HG03159 (cell line): ENCODE data around the gene FRAS1.
A peak's percentile ranks its signal among the peaks of the same experiment; 100 is the strongest.
"Not testable (repeated sequence)": the region's sequence is repeated elsewhere in the genome, so short reads cannot be mapped to it uniquely, and the experiment has no call there.

ENCODE experiments used
- ATAC-seq: cut with Tn5 transposase; IDR thresholded peaks from one replicate; pipeline ENCODE4 v1.9.1; 2021; ENCODE audit warnings: mild to moderate bottlenecking, moderate library complexity; ENCODE audit not compliant: unreplicated experiment

FRAS1 gene

GRCh38 chr4:78254893-78255292 is 197.8 kb downstream of the FRAS1 start:
- no peak for ATAC-seq

GRCh38 chr4:78265006-78265405 is 207.9 kb downstream of the FRAS1 start:
- ATAC-seq: no peak

- no peak for ATAC-seq
Observed at GRCh38 chr4:78267790-78268189, 210.7 kb downstream of the FRAS1 start.

GRCh38 chr4:78268597-78268996 is 211.5 kb downstream of the FRAS1 start:
- no peak for ATAC-seq

- not testable (repeated sequence) for ATAC-seq
Observed at GRCh38 chr4:78275450-78275849, 218.3 kb downstream of the FRAS1 start.

- no peak for ATAC-seq
Observed at GRCh38 chr4:78286281-78286680, 229.2 kb downstream of the FRAS1 start.

- no peak for ATAC-seq
Observed at GRCh38 chr4:78288327-78288726, 231.2 kb downstream of the FRAS1 start.

GRCh38 chr4:78291277-78291676 is 234.2 kb downstream of the FRAS1 start:
- ATAC-seq: no peak

GRCh38 chr4:78292341-78292740 is 235.2 kb downstream of the FRAS1 start:
- no peak for ATAC-seq

GRCh38 chr4:78292856-78293255 is 235.7 kb downstream of the FRAS1 start:
- ATAC-seq: no peak

- no peak for ATAC-seq
Observed at GRCh38 chr4:78293348-78293747, 236.2 kb downstream of the FRAS1 start.

- no peak for ATAC-seq
Observed at GRCh38 chr4:78293821-78294301, 236.7 kb downstream of the FRAS1 start.

- no peak for ATAC-seq
Observed at GRCh38 chr4:78296261-78296660, 239.1 kb downstream of the FRAS1 start.

- peak; percentile 41 for ATAC-seq
Observed at GRCh38 chr4:78297116-78297800, 240.1 kb downstream of the FRAS1 start.

GRCh38 chr4:78298618-78299017 is 241.5 kb downstream of the FRAS1 start:
- no peak for ATAC-seq

- ATAC-seq: peak; percentile 75
Observed at GRCh38 chr4:78299565-78299972, 242.4 kb downstream of the FRAS1 start.

GRCh38 chr4:78307263-78307662 is 250.1 kb downstream of the FRAS1 start:
- not testable (repeated sequence) for ATAC-seq

GRCh38 chr4:78308517-78308916 is 251.4 kb downstream of the FRAS1 start:
- ATAC-seq: no peak

GRCh38 chr4:78309352-78309751 is 252.2 kb downstream of the FRAS1 start:
- ATAC-seq: no peak

GRCh38 chr4:78310007-78310739 is 253.1 kb downstream of the FRAS1 start:
- ATAC-seq: no peak

- no peak for ATAC-seq
Observed at GRCh38 chr4:78310740-78311115, 253.6 kb downstream of the FRAS1 start.

- no peak for ATAC-seq
Observed at GRCh38 chr4:78311306-78311705, 254.2 kb downstream of the FRAS1 start.
